ENCODE measurements around the gene GPC4. TPM values are rescaled to one million over a fixed set of nuclear protein-coding genes. Genes with fewer than 3 reads are reported as not detected.

Gene GPC4
- total RNA-seq, 2 donors from 2014 or later = 3.8 to 5.8 TPM

DNA sequence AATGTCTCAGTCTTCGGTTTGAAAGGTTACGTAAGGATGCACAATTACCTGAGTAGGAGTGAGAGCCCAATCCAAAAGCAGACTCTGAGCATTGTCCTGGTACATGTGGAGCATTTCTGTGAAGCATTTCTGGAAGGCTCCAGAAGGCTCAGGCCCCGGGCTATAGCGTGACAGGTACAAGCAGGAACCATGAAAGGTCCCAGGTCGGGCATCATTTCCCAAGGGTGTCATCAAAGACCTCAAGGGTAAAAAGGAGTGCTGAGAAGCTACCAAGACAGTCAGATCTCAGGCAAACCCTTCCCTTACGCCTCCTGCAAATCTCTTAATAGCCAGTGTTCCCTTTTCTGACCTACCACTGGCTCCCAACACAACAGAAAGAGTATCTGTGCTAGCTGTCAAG, 30.8 kb downstream of the GPC4 start:
- Histone ChIP-seq H3K9me3 (no peaks in the 10 kb centered on the region), H3K4me3 (no peak overlapping the region), H3K27me3 (no peaks in the 10 kb centered on the region), H3K36me3 (no peaks in the 10 kb centered on the region), H3K27ac (no peak overlapping the region), H3K4me1 (no peaks in the 10 kb centered on the region)
- TF ChIP-seq, protein P1, sequence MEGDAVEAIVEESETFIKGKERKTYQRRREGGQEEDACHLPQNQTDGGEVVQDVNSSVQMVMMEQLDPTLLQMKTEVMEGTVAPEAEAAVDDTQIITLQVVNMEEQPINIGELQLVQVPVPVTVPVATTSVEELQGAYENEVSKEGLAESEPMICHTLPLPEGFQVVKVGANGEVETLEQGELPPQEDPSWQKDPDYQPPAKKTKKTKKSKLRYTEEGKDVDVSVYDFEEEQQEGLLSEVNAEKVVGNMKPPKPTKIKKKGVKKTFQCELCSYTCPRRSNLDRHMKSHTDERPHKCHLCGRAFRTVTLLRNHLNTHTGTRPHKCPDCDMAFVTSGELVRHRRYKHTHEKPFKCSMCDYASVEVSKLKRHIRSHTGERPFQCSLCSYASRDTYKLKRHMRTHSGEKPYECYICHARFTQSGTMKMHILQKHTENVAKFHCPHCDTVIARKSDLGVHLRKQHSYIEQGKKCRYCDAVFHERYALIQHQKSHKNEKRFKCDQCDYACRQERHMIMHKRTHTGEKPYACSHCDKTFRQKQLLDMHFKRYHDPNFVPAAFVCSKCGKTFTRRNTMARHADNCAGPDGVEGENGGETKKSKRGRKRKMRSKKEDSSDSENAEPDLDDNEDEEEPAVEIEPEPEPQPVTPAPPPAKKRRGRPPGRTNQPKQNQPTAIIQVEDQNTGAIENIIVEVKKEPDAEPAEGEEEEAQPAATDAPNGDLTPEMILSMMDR (IDR thresholded peaks at IDR 0.05) = no peak
- no peak for DNase-seq (ENCODE audit: low spot score)

GRCh38 chrX:133380711-133381619, 34.3 kb downstream of the GPC4 start:
- no peak overlapping the region for H3K27ac ChIP-seq
- H3K27me3 ChIP-seq = no peaks in the 10 kb centered on the region
- no peak overlapping the region for H3K4me3 ChIP-seq
- no peaks in the 10 kb centered on the region for H3K9me3 ChIP-seq
- no peaks in the 10 kb centered on the region for H3K36me3 ChIP-seq
- no peak for DNase-seq (ENCODE audit: low spot score)
- peaks cover 0 to 4% of the 10 kb centered on the region in 2 donors for H3K4me1 ChIP-seq
- TF ChIP-seq, protein P1 (IDR thresholded peaks at IDR 0.05) = no peak

DNA sequence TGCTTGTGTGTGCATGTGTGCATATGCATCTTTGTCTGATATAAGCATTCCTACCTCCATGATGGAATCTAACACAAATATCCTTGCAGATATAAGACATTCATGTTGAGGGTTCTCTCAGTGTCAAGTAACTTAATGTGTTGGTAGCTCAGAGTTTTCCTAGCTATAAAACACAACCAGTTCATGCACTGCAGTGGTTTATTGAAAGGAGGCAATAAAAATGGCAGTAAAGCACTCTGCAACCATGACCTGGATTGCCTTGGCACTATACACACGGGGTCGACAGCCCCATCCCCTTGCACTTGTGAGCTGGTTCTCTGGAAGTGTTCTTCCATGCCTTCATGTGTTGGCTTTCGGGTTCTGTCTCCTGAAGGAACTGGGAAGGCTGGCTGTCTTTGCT, 38.9 kb downstream of the GPC4 start:
- TF ChIP-seq, protein P1 (IDR thresholded peaks at IDR 0.05) = no peak
- DNase-seq (ENCODE audit: low spot score) = no peak
- Histone ChIP-seq H3K27ac (no peak overlapping the region), H3K4me3 (no peak overlapping the region), H3K36me3 (no peaks in the 10 kb centered on the region), H3K27me3 (no peaks in the 10 kb centered on the region), H3K4me1 (peaks cover 0 to 7% of the 10 kb centered on the region in 2 donors), H3K9me3 (no peaks in the 10 kb centered on the region)

- Histone ChIP-seq H3K36me3 (no peaks in the 10 kb centered on the region), H3K27ac (no peak overlapping the region), H3K4me1 (peaks cover 0 to 7% of the 10 kb centered on the region in 2 donors), H3K27me3 (no peaks in the 10 kb centered on the region), H3K4me3 (no peak overlapping the region), H3K9me3 (no peaks in the 10 kb centered on the region)
- TF ChIP-seq, protein P1 (IDR thresholded peaks at IDR 0.05) = no peak
- DNase-seq (ENCODE audit: low spot score) = no peak
Measured at GRCh38 chrX:133375615-133376340, 39.5 kb downstream of the GPC4 start.

DNA sequence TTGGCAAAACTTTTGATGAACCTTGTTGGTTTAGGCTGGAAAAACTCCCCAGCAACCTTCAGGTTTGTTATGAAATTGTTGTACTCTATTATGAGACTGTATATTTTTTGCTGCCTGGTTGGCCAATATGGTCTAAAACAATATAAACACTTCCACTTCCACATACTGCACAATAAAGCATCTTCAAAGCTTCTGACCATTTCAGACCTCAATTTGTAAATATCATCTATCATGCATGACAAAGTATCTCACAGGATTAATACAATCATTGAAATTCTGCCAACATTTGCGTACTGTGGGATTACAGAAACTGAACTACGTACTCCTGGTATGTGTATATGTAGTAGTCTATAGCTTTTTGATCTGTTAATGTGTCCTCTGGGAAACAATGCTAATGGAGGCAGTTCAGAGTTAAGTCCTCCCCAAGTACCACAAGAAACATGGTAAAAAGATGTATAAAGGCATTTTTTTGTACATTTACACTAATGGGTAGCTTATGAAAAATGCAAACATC, 40.4 kb downstream of the GPC4 start:
- TF ChIP-seq, protein P1 (IDR thresholded peaks at IDR 0.05) = no peak
- H3K4me1 ChIP-seq = peaks cover 0 to 7% of the 10 kb centered on the region in 2 donors
- DNase-seq (ENCODE audit: low spot score) = no peak
- no peak overlapping the region for H3K27ac ChIP-seq
- no peaks in the 10 kb centered on the region for H3K9me3 ChIP-seq
- no peaks in the 10 kb centered on the region for H3K27me3 ChIP-seq
- H3K36me3 ChIP-seq = no peaks in the 10 kb centered on the region
- no peak overlapping the region for H3K4me3 ChIP-seq

Measured in right atrium auricular region (tissue), 2 donors.